ENCODE measurements around the gene LBR. TPM values are rescaled to one million over a fixed set of nuclear protein-coding genes. Genes with fewer than 3 reads are reported as not detected.

Gene LBR
- total RNA-seq, 1 experiment from 2014 or later = 21.9 TPM

DNA sequence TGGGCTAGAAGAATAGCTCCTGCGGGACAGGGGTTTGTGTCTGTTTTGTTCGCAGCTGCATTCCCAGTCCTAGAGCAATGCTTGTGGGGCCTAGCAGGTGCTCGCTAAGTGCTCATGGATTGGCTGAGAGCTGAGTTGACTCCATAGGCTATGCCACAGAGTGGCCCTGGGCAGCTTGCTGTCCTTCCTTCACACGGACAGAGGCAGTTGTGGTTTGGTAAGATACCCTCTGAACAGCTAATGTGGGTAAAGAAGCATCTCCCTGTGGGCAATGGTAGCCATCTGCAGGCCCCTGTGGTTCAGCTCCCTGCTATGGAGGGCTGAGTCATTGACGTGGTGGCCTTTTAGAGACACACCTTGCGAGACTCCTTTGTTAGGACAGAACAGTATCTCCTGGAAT lies 23.5 kb upstream of the LBR start:
- no peaks in the 10 kb centered on the region for H3K9me3 ChIP-seq
- no peak for DNase-seq
- no peaks in the 10 kb centered on the region for H3K36me3 ChIP-seq
- H3K4me3 ChIP-seq = no peak overlapping the region
- H3K27me3 ChIP-seq = no peaks in the 10 kb centered on the region

DNA sequence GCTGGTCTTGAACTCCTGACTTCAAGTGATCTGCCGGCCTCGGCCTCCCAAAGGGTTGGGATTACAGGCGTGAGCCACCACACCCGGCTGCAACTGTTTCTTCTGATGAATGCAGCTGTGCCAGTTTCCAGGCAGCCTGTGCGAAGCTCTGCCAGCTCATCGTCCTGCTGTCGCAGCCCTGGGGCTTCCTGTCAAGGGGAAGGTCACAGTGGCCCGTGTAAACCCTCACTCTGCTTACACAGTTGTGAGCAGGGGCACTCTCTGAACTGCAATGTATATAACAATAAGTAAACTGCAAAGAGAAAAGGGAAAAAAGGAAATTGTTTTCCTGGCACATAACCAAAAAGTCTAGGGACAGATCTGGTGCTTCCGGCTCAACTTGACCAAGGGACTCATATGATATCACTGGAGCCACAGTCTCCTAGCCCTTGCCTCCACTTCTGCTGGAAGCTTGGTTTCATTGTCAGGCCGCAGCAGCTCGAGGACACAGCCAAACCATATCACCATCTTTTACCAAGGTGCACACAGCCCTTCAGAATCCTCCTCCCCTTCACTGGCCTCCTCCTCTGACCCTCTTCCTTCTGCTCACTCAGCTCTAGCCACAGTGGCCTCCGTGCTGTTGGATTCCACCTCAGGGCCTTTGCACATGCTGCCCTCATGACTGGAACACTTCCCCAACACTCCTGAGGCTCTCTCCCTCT lies 22.8 kb upstream of the LBR start:
- no peak for DNase-seq
- Histone ChIP-seq H3K36me3 (no peaks in the 10 kb centered on the region), H3K27me3 (no peaks in the 10 kb centered on the region), H3K4me3 (no peak overlapping the region), H3K9me3 (no peaks in the 10 kb centered on the region)

DNA sequence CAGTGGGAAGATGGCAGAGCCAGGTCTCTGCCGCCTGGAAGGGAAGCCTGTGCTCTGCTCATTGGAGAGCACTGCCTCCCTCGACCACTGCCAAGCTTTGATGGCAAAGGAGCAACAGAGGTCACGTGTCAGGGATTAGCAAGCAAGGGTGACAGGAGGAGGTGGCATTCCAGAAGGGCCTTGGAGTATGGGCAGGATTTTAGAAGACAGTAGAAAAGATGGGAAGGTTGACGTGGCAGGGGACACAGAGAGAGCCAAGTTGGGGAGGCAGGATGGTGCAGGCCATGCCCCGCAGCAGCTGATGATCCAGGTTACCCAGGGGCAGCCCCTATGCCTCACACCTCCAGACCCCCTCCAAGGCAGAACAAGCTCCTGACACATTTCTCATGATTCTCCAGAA lies 21.9 kb upstream of the LBR start:
- Histone ChIP-seq H3K4me3 (no peak overlapping the region), H3K27me3 (no peaks in the 10 kb centered on the region), H3K36me3 (no peaks in the 10 kb centered on the region), H3K9me3 (no peaks in the 10 kb centered on the region)
- no peak for DNase-seq

DNA sequence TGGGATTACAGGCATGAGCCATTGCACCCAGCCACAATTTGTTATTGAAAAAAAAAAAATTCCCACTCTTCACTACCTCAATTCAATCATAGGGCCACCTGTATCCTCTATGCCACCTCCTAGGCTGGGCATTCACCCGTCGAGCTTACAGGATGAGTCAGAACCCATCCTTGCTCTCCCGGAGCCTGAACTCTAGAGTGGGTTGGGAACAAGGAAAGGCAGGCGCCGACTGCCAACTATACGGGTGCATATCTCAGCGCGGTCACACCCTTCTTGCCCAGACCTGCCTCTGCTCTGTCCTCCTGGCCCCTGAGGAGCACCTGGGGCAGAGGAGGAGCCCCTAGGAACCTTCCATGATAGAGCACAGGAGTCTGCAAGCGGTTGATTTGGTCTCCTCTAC lies 21.4 kb upstream of the LBR start:
- H3K36me3 ChIP-seq = no peaks in the 10 kb centered on the region
- H3K4me3 ChIP-seq = no peak overlapping the region
- no peak for DNase-seq
- H3K27me3 ChIP-seq = no peaks in the 10 kb centered on the region
- no peaks in the 10 kb centered on the region for H3K9me3 ChIP-seq

DNA sequence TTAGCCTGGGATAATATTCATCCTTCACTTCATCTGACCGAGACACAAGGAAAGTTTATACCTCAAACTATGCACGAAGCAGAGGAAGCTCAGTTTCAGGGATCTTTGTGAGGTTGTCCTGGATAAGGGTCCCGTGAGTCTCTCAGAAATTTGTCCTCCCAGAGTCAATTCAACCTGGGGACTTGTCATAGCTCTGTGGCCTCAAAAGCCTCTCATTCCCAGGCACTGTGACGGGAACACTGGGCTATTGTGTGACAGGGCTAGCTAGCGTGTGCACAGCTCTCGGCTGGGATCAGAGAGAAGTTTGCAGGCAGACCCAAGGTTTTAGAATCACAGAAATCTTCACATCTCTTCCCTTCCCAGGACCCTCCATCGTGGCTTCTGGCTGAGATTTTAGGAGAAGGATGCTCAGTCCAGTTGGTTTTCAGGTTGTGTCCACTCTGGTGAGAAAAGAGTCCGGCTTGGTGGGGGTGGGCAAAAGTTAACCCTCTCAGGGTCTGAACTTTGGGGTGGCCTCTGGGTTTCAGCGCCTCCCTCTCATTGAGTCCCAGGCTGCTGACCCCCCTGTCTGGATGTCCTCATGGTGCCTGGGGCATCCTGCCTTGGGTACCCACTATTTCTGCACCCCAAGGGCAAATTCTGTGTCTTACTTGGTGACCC lies 20.4 kb upstream of the LBR start:
- no peaks in the 10 kb centered on the region for H3K36me3 ChIP-seq
- H3K9me3 ChIP-seq = no peaks in the 10 kb centered on the region
- no peak for DNase-seq
- no peaks in the 10 kb centered on the region for H3K27me3 ChIP-seq
- no peak overlapping the region for H3K4me3 ChIP-seq

DNA sequence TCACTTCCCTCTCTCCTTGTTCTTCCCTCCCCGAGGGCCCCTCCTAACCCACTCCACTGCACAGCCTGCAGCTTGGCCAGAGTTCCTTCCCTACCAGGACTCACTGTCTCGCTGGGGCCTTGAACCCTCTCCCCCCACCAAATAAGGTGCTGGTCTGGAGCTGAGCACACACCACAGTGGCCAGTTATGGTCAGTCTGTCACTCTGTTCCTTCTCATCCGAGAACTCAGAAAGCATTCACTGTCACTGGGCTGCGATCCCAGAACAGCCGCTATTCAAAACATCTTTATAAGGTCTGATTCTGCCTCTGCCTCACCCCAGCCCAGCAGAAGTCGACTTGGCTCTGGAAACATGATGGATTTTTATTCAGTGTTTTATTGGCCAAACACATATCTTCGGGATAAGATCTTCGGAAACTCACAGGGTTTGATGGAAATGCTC lies 19.8 kb upstream of the LBR start:
- Histone ChIP-seq H3K36me3 (no peaks in the 10 kb centered on the region), H3K9me3 (no peaks in the 10 kb centered on the region), H3K27me3 (no peaks in the 10 kb centered on the region), H3K4me3 (no peak overlapping the region)
- DNase-seq = peak; percentile 50

DNA sequence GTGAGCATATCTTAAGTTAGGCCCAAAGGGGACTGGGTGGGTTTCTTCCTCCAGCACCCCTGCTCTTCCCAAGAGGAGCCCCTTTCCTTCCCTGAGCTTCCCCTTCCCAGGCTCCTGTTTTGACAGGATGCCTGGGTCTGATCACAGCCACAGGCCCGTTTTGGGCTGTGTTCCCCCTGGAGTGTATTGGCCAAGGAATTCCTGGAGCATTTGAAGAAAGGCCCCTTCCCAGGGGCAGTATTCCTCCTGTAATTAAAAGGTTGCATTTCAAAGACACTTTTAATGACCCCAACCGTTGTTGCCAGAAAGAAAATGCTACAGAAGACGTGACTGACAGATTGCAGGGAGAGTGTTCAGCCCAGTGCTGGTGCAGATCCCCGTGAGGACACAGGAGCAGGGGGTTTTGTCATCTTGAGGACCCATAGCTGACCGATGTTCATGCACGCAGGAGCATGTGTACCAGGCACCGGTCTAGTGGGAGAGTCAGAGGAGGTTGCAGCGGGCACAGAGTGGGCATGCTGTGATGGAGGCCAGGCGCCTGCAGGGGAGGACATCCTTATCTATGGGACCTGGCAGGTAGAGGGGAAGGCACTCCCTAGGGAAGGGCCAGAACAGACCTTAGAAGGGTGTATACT lies 19.3 kb upstream of the LBR start:
- H3K36me3 ChIP-seq = no peaks in the 10 kb centered on the region
- DNase-seq = no peak
- H3K4me3 ChIP-seq = no peak overlapping the region
- no peaks in the 10 kb centered on the region for H3K27me3 ChIP-seq
- no peaks in the 10 kb centered on the region for H3K9me3 ChIP-seq

DNA sequence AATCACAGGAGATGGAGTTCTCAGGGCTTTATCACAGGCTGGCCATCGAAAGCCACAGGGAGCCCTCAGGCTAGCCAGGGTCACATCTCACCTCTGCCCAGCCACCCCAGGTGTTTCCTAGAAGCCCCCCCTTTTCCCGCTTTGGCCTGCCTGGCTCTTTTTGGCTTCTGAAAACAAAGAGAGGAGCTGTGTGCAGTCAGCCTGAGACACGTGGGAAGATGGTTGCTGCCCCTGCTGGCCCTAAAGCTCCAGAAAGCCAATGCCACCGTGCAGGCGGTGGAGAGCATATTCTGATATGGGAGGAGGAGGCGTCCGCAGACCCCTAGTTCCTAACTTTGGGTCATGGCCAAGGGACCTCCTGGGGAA lies 18.7 kb upstream of the LBR start:
- no peak for DNase-seq
- Histone ChIP-seq H3K9me3 (no peaks in the 10 kb centered on the region), H3K4me3 (no peak overlapping the region), H3K36me3 (no peaks in the 10 kb centered on the region), H3K27me3 (no peaks in the 10 kb centered on the region)

DNA sequence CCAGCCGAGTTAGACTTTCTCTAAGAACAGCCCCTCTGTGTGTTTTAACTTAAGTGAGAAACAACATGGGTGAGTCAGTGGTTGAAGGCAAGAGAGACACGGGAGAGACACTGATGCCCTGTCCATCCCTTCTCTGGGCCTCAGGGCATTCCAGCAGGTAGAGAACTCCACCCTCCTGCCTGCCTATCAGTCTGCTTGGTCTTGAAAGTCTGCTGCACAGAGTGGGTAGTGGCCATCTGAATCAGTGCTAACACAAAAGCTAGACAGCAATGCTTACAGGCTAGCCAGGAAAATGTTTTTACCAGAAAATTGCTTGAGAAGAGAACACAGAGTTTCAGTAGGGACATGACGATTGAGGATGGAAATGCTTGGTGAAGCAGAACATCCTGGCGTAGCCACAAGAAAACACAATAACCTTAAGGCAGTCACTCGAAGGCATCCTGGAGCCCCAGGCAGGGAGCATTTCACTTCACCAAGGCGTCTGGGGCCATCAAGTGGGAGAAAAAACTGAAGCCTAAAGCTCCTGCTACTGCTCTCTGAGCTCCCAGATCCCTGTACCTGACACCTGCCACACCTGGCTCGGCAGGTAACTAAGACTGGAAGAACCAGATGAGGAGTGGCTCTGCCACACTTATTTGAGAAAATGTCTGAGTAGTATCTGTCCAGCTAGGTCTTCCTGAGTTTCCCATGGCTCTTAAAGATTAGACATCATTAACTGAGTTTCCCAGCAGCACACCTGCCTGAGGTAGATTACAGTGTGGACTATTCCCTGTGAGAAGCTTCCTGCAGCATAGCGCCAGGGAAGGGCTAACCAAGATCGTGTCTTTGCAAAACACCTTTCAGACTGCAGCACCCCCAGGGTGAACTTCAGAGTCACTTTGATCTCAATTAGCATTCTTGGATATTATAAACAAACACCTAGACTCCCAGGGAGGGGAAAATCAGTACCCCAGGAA lies 18.1 kb upstream of the LBR start:
- no peak for DNase-seq
- Histone ChIP-seq H3K4me3 (no peak overlapping the region), H3K27me3 (no peaks in the 10 kb centered on the region), H3K36me3 (no peaks in the 10 kb centered on the region), H3K9me3 (no peaks in the 10 kb centered on the region)

DNA sequence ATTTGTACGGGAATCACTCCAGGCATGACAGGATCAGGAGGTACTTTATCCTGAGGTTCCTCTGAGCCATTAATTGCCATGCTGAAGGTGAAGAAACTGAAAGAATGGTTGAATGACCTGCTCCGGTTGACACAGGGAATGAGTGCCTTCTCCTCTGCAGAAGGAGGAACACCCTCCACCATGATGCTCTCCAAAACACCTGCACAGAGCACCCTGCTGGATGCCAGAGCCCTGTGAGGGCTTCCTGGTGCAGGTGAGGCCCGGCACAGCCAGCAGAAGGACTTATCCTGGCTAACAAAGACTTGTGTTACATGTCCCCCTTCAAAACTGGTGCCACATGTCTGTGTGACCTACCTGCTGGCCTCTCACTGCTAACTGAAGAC lies 14.3 kb upstream of the LBR start:
- H3K4me3 ChIP-seq = no peak overlapping the region
- no peak for DNase-seq
- H3K27me3 ChIP-seq = no peaks in the 10 kb centered on the region
- no peaks in the 10 kb centered on the region for H3K36me3 ChIP-seq
- H3K9me3 ChIP-seq = no peaks in the 10 kb centered on the region; the same call in 1 of the 2 replicates

DNA sequence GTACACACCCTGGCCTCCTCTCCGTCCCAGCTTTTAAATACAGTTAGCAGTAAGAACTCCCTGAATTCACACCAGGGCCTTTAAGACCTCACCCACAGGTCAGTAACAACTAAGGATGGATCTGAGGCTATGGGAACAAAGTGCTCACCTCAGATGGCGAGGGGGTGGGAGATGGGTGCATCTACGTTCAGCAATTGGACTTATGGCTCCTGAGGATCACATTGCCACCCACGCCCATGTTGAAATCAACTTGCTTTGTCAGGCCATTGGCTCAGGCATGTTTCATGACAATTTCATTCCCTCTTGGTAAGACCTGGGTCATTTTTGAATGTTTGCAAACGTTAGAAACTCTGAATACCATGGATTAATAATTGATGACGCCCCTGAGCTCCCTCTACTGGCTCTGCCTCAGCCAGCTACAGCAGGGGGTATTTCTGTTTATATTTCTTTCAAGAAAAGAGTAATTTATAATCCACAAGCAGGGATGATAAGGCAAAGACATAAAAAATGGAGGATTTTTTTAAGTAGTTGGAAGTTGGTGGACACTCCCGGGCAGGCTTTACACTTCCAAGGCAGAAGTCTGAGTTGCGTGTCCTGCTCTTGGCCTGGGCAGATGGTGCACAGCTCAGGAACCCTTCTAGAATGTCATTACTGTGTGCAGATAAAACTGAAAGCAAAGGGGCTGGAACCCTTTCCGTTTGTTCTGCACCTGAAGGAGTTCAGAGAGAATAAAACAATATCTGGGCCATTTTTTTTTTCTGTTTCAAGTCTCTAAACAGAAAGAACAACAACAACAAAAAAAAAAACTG lies 13.7 kb upstream of the LBR start:
- Histone ChIP-seq H3K27me3 (no peaks in the 10 kb centered on the region), H3K4me3 (no peak overlapping the region), H3K9me3 (no peaks in the 10 kb centered on the region; the same call in 1 of the 2 replicates), H3K36me3 (no peaks in the 10 kb centered on the region)
- DNase-seq = no peak

DNA sequence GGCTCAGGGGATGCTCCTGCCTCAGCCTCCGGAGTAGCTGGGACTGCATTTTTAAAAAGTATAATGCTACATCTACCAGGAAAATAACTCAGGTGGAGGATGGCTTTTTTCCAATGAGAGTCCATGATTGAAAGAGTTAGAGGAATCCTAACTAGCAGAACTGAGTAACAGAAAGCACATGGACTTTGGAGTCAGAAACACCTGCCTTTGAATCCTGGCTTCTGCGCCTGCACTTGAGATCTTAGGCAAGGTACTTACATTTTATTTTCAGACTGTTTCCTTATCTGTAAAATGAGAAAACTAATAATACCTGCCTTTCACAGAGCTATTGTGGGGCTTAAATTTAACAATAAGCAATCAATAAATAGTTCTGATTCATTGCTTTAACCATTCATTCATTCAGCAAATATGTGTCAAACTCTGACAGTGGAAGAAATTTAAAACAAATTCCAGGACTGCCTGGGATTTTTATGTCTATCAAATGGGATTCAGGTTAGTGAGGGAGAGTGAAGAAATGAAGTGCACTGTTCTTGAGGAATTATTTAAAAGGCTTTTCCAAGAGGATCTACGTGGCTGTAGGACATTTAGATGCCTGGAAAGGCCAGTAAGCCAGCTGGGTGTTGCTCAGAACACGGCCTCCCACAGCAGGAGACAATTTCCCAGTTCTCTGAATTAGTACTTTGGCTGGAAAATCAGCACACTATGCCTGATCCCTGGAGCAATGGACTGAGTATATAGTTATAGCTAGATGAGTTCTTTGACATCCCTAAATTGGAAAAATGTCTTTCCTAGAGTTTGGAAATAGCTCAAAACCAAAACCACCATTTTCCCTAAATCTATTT lies 12.8 kb upstream of the LBR start:
- H3K36me3 ChIP-seq = no peaks in the 10 kb centered on the region
- DNase-seq = no peak
- no peak overlapping the region for H3K4me3 ChIP-seq
- H3K9me3 ChIP-seq = no peaks in the 10 kb centered on the region; the same call in 1 of the 2 replicates
- H3K27me3 ChIP-seq = peaks cover 3% of the 10 kb centered on the region

DNA sequence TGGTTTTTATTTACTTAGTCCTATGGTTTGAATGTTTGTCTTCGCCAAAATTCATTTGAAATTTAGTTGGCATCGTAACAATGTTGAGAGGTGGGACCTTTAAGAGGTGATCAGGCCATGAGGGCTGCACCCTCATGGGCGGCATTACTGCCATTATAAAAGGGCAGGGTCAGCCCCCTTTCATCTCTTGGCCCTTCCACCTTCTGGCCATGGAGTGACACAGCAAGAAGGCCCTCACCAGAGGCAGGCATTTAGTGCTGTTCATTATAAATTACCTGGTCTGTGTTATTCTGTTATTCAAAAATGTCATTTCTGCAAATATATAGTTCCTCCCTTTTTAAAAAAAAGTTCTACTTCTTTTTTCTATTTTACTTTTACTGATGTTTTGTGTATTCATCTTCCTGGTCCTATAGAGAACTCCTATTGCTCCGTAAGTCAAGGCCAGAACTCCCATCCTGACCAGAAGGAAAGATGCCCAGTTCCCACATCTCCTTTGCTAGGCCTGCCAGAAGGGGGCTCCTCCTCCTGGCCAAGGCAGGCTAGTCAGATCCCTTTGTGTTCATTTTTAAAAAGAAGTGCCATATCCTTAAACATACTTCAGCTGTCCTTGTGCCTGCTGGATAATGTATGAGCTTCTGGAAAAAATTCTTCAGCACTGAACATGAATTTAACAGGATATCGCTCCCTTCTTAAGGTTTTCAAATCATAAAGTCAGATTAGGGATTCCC lies 10.0 kb upstream of the LBR start:
- peak; percentile 40 for DNase-seq
- peaks cover 3% of the 10 kb centered on the region for H3K27me3 ChIP-seq
- no peak overlapping the region for H3K4me3 ChIP-seq
- no peaks in the 10 kb centered on the region; the same call in 1 of the 2 replicates for H3K9me3 ChIP-seq
- no peaks in the 10 kb centered on the region for H3K36me3 ChIP-seq

DNA sequence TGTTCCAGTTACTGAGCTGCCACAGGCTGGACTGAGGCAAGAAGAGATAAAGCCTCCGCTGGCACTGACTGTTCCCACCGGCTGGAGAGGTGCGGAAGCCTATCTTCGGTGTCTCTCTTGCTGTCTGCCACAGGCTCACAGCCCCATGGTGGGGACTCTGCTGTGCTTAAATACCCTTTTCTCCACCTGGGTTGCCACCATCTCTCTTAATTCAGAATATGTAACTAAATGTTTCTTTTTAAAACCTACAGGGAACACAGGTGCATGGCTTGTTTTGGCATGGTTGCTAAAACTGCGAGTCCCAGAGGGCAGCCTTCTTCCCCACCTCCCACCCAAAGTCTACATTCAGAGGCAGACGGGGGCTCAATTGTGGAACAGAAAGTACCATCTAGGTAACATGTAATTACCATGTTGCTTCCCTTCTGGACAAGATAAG lies 8.1 kb upstream of the LBR start:
- Histone ChIP-seq H3K9me3 (peaks cover 2% of the 10 kb centered on the region), H3K27me3 (peaks cover 3% of the 10 kb centered on the region), H3K36me3 (no peaks in the 10 kb centered on the region), H3K4me3 (no peak overlapping the region)
- DNase-seq = no peak

DNA sequence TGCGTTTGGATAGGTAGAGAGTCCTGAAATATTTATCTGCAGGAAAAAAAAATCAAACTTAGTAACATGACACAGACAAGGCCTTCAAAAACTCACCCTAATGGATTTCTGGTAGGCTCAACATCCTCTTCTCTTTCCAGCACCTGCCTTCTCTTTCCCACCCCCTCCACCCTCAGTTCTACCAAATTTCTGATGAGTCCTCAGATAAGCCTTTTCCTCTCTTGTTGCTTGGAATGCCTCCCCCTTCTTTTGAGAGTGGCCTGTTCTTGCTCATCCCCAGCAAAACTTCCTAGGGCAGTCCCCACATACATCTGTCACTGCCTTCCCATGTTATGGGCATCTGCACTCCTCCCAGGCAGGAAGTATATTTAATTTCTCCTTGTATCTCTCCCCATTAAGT lies 7.6 kb upstream of the LBR start:
- Histone ChIP-seq H3K4me3 (no peak overlapping the region), H3K9me3 (peaks cover 2% of the 10 kb centered on the region), H3K36me3 (no peaks in the 10 kb centered on the region), H3K27me3 (peaks cover 3% of the 10 kb centered on the region)
- DNase-seq = no peak
